ENCODE measurements around the gene SLC6A8. TPM values are rescaled to one million over a fixed set of nuclear protein-coding genes. Genes with fewer than 3 reads are reported as not detected.
"Not testable (repeated sequence)": the region's sequence is repeated elsewhere in the genome, so short reads cannot be mapped to it uniquely, and the experiment has no call there.

The SLC6A8 gene
- total and polyA plus RNA-seq, 3 experiments from 2014 or later, result 0.12 to 1.2 (median 1.0) TPM

DNA sequence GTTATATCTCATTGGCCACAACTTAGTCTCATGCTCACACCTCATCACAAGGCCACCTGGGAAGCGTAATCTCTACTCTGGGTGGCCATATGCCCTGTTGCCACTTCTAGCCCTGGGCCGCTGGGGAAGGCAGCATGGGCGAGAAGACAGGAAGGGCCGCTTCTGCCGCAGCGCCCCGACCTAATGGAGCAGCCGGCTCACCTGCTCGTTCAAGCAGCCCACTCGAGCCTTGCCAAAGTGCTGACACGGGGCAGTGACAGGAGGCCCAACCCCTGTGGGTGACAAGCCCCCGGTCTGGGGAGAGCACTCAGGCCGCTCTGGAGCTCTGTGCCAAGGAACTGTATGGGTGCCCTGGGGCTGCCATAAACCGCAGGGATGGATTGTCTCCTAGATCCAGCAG is 54.4 kb downstream of the SLC6A8 start:
- Mint-ChIP-seq H3K4me1 (peaks cover 12 to 19% (median 13%) of the 10 kb centered on the region in 3 donors), H3K27me3 (peaks cover 3 to 22% of the 10 kb centered on the region in 2 donors)
- H3K36me3 ChIP-seq (ENCODE audit: insufficient read depth, low read length); H3K27ac Mint-ChIP-seq; DNase-seq; H3K9me3 Mint-ChIP-seq; H3K9me3 ChIP-seq (ENCODE audit: low read length); H3K4me3 Mint-ChIP-seq; H3K27ac ChIP-seq (ENCODE audit: low read depth, low read length); POLR2A ChIA-PET; H3K4me3 ChIP-seq (ENCODE audit: low read length); H3K36me3 Mint-ChIP-seq; CTCF ChIA-PET; H3K27me3 ChIP-seq (ENCODE audit: insufficient read depth, low read length, poor library complexity, severe bottlenecking): not testable (repeated sequence)
- H3K4me1 ChIP-seq (ENCODE audit: insufficient read depth, low read length), result peaks cover 15% of the 10 kb centered on the region

DNA sequence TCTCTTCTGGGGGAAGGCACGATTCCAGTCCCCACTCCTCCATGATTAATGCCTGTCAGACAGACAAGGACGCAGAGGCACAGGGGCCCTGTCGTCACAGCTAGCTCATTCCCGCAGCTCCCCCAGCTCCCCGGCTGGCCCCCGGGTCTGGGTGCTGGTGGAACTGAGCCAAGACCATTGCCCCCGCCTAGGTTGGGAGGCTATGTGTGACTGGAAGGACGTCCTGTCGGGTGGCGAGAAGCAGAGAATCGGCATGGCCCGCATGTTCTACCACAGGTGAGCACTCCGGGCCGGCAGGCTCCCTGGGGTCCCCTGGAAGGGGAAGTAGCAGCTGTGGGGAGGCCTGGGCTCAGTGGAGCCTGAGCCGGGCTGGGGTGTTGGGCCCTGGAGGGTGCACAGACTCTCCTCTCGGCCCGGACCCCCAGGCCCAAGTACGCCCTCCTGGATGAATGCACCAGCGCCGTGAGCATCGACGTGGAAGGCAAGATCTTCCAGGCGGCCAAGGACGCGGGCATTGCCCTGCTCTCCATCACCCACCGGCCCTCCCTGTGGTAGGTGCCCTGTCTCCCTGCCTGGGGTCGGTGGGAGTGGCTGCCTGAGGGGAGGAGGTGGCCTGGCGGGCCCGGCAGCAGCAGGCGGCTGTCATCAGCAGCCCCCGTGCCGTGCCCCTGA is 55.2 kb downstream of the SLC6A8 start:
- POLR2A ChIA-PET; H3K27me3 ChIP-seq (ENCODE audit: insufficient read depth, low read length, poor library complexity, severe bottlenecking); H3K4me3 ChIP-seq (ENCODE audit: low read length); H3K9me3 ChIP-seq (ENCODE audit: low read length); H3K36me3 ChIP-seq (ENCODE audit: insufficient read depth, low read length); H3K9me3 Mint-ChIP-seq; H3K27ac Mint-ChIP-seq; CTCF ChIA-PET; H3K27ac ChIP-seq (ENCODE audit: low read depth, low read length); DNase-seq; H3K36me3 Mint-ChIP-seq: not testable (repeated sequence)
- H3K27me3 Mint-ChIP-seq, result peaks cover 3 to 22% of the 10 kb centered on the region in 2 donors
- H3K4me1 ChIP-seq (ENCODE audit: insufficient read depth, low read length), result peaks cover 15% of the 10 kb centered on the region
- peak overlapping the region in 1 of 7 donors; percentile 28 for H3K4me3 Mint-ChIP-seq
- H3K4me1 Mint-ChIP-seq, result peaks cover 12 to 19% (median 13%) of the 10 kb centered on the region in 3 donors

DNA sequence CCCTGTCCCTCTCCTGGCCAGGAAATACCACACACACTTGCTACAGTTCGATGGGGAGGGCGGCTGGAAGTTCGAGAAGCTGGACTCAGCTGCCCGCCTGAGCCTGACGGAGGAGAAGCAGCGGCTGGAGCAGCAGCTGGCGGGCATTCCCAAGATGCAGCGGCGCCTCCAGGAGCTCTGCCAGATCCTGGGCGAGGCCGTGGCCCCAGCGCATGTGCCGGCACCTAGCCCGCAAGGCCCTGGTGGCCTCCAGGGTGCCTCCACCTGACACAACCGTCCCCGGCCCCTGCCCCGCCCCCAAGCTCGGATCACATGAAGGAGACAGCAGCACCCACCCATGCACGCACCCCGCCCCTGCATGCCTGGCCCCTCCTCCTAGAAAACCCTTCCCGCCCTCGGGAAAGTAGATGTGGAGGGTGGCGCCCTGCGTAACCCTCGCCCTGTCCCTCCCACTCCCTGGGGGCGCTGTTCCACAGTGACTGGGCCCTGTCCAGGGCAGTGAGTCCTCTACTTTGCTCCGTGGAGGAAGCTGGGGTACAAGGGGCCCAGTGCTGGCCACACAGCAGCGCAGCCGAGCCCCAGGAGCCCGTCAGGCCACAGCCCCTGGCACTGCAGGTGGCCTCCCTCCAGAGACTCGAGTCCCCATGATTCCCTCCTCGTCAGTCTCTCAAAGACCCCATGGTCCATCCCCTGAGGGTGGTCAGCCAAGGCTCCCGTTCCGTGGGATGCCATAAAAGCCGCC is 55.9 kb downstream of the SLC6A8 start:
- H3K27ac ChIP-seq (ENCODE audit: low read depth, low read length), result peak overlapping the region; percentile 38
- H3K9me3 Mint-ChIP-seq; H3K36me3 Mint-ChIP-seq; DNase-seq; POLR2A ChIA-PET; H3K4me3 ChIP-seq (ENCODE audit: low read length); H3K9me3 ChIP-seq (ENCODE audit: low read length); H3K36me3 ChIP-seq (ENCODE audit: insufficient read depth, low read length); H3K27me3 ChIP-seq (ENCODE audit: insufficient read depth, low read length, poor library complexity, severe bottlenecking); H3K27ac Mint-ChIP-seq; H3K4me3 Mint-ChIP-seq: not testable (repeated sequence)
- H3K4me1 ChIP-seq (ENCODE audit: insufficient read depth, low read length), result peaks cover 15% of the 10 kb centered on the region
- Mint-ChIP-seq H3K4me1 (peaks cover 12 to 19% (median 13%) of the 10 kb centered on the region in 3 donors), H3K27me3 (peaks cover 3 to 19% of the 10 kb centered on the region in 2 donors)
- CTCF ChIA-PET, result interaction anchor here (1.0 kb wide), 1 partner anchor 204 kb away, joined by 3 read pairs; no protein-coding TSS in a partner anchor

DNA sequence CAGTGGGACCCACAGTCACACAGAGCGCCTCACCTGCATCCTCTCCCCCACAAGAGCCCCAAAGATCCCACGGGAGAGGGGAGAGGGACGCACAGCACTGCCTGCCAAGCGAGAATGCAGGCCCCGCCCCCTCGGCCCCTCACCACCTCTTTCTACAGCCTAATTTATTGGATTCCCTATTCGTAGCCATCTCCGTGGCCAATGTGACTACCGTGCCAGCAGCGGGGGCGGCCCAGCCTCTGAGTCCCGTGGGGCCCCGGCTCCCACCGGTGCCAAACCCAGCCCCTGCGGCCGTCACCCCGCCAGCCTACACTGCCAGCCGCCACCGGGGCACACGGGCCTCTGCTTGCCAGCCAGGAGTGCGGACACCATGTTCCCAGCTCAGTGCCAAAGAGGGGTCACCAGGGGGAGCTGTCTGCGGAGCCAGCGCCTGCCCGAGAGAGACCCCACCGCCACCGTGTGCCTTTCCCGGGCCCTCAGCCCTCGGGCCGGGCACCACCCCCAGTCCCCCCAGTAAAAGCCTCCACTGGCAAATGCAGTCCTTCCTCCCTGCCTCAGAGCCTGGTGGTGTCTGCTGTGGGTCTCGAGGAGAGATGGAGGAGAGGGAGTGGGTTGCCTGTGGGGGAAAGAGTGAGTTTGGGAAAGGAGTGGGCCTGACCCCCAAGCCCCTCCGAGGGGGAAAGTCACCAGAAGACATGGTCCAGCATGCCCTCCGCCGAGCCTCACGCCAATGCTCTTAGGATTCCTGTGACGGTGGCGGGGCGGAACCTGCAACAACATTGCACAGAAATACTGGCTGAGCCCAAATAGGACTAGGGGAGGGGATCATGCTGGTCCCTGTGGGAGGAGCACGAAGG is 56.7 kb downstream of the SLC6A8 start:
- Histone ChIP-seq H3K27me3 (ENCODE audit: insufficient read depth, low read length, poor library complexity, severe bottlenecking) (no peaks in the 10 kb centered on the region), H3K9me3 (ENCODE audit: low read length) (no peaks in the 10 kb centered on the region), H3K4me1 (ENCODE audit: insufficient read depth, low read length) (peaks cover 13% of the 10 kb centered on the region), H3K36me3 (ENCODE audit: insufficient read depth, low read length) (no peaks in the 10 kb centered on the region), H3K4me3 (ENCODE audit: low read length) (no peak overlapping the region), H3K27ac (ENCODE audit: low read depth, low read length) (peak overlapping the region; percentile 38)
- peaks cover 11 to 19% (median 12%) of the 10 kb centered on the region in 3 donors for H3K4me1 Mint-ChIP-seq
- peaks cover 3 to 20% of the 10 kb centered on the region in 2 donors for H3K27me3 Mint-ChIP-seq
- H3K4me3 Mint-ChIP-seq, result no peak overlapping the region
- ChIA-PET POLR2A (no interaction called here), CTCF (interaction anchor here (1.0 kb wide), 1 partner anchor 203 kb away, joined by 3 read pairs; no protein-coding TSS in a partner anchor)
- H3K36me3 Mint-ChIP-seq, result peaks cover 0 to 4% (median 0%) of the 10 kb centered on the region in 3 donors
- H3K27ac Mint-ChIP-seq, result no peak overlapping the region
- no peak for DNase-seq
- H3K9me3 Mint-ChIP-seq, result no peaks in the 10 kb centered on the region

DNA sequence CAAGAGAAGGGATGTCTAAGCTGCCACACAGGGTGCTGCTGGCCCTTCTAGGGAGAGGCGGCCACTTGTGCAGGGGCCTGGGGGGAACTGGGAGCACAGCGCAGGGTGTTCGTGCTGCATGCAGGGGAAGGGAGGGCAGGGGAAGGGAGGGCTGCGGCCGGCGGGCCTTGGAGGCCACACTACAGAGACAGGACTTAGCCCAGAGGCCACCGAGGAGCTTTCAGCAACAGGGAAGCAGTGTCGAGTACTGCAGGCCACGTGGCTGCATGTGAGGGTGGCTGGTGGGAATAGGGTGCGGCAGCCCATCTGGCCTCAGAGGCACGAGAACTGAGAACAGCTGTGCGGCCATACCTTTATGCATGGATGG is 57.3 kb downstream of the SLC6A8 start:
- CTCF ChIA-PET, result interaction anchor here (1.0 kb wide), 1 partner anchor 202 kb away, joined by 3 read pairs; no protein-coding TSS in a partner anchor
- peaks cover 3 to 20% of the 10 kb centered on the region in 2 donors for H3K27me3 Mint-ChIP-seq
- H3K9me3 Mint-ChIP-seq; H3K36me3 ChIP-seq (ENCODE audit: insufficient read depth, low read length); POLR2A ChIA-PET; H3K4me3 ChIP-seq (ENCODE audit: low read length); H3K36me3 Mint-ChIP-seq; H3K4me1 ChIP-seq (ENCODE audit: insufficient read depth, low read length); H3K27ac Mint-ChIP-seq; H3K9me3 ChIP-seq (ENCODE audit: low read length); H3K27me3 ChIP-seq (ENCODE audit: insufficient read depth, low read length, poor library complexity, severe bottlenecking); H3K4me3 Mint-ChIP-seq; DNase-seq; H3K27ac ChIP-seq (ENCODE audit: low read depth, low read length): not testable (repeated sequence)
- peaks cover 9 to 15% (median 10%) of the 10 kb centered on the region in 3 donors for H3K4me1 Mint-ChIP-seq

Other genes with a start within 250 kb of the SLC6A8 start
- 1 to 10 TPM; 1.9 to 2.3 TPM for gene TREX2, start 241.9 kb upstream of the SLC6A8 start, total RNA-seq
- 0.77 TPM for gene TREX2, start 241.9 kb upstream of the SLC6A8 start, polyA plus RNA-seq
- gene HAUS7, start 217.3 kb upstream of the SLC6A8 start, total RNA-seq, result 10 to 100 TPM; 70.2 to 73.8 TPM
- 29.9 TPM for gene HAUS7, start 217.3 kb upstream of the SLC6A8 start, polyA plus RNA-seq
- gene BGN, start 192.9 kb upstream of the SLC6A8 start, total RNA-seq, result not detected
- not detected for gene BGN, start 192.9 kb upstream of the SLC6A8 start, polyA plus RNA-seq
- gene ATP2B3, start 170.3 kb upstream of the SLC6A8 start, total RNA-seq, result not detected
- gene ATP2B3, start 170.3 kb upstream of the SLC6A8 start, polyA plus RNA-seq, result not detected
- 10 to 100 TPM; 36.2 to 38.3 TPM for gene CCNQ, start 88.8 kb upstream of the SLC6A8 start, total RNA-seq
- 36.9 TPM for gene CCNQ, start 88.8 kb upstream of the SLC6A8 start, polyA plus RNA-seq
- under 1 TPM; 0.09 to 0.15 TPM for gene DUSP9, start 40.7 kb upstream of the SLC6A8 start, total RNA-seq
- 0.08 TPM for gene DUSP9, start 40.7 kb upstream of the SLC6A8 start, polyA plus RNA-seq
- not detected for gene PNCK, start 14.1 kb upstream of the SLC6A8 start, total RNA-seq
- gene PNCK, start 14.1 kb upstream of the SLC6A8 start, polyA plus RNA-seq, result not detected
- gene BCAP31, start 36.5 kb downstream of the SLC6A8 start, total RNA-seq, result 100 to 1,000 TPM; 140 to 153 TPM
- gene BCAP31, start 36.5 kb downstream of the SLC6A8 start, polyA plus RNA-seq, result 333 TPM
- gene ABCD1, start 36.9 kb downstream of the SLC6A8 start, total RNA-seq, result 1 to 10 TPM; 3.9 to 4.1 TPM
- gene ABCD1, start 36.9 kb downstream of the SLC6A8 start, polyA plus RNA-seq, result 3.4 TPM
- gene PLXNB3, start 76.3 kb downstream of the SLC6A8 start, total RNA-seq, result under 1 TPM; 0.51 to 0.57 TPM
- not detected for gene PLXNB3, start 76.3 kb downstream of the SLC6A8 start, polyA plus RNA-seq
- not detected for gene SRPK3, start 93.1 kb downstream of the SLC6A8 start, total RNA-seq
- not detected for gene SRPK3, start 93.1 kb downstream of the SLC6A8 start, polyA plus RNA-seq
- gene IDH3G, start 106.4 kb downstream of the SLC6A8 start, total RNA-seq, result 10 to 100 TPM; 54.2 to 61.6 TPM
- gene IDH3G, start 106.4 kb downstream of the SLC6A8 start, polyA plus RNA-seq, result 109 TPM
- 100 to 1,000 TPM; 158 to 166 TPM for gene SSR4, start 106.7 kb downstream of the SLC6A8 start, total RNA-seq
- 567 TPM for gene SSR4, start 106.7 kb downstream of the SLC6A8 start, polyA plus RNA-seq
- gene PDZD4, start 142.6 kb downstream of the SLC6A8 start, total RNA-seq, result 1 to 10 TPM; 1.3 to 2.3 TPM
- gene PDZD4, start 142.6 kb downstream of the SLC6A8 start, polyA plus RNA-seq, result 2.1 TPM
- under 1 TPM; 0.62 to 0.79 TPM for gene L1CAM, start 198.2 kb downstream of the SLC6A8 start, total RNA-seq
- 0.38 TPM for gene L1CAM, start 198.2 kb downstream of the SLC6A8 start, polyA plus RNA-seq
- gene AVPR2, start 216.7 kb downstream of the SLC6A8 start, total RNA-seq, result not detected
- gene AVPR2, start 216.7 kb downstream of the SLC6A8 start, polyA plus RNA-seq, result not detected
- gene ARHGAP4, start 238.3 kb downstream of the SLC6A8 start, total RNA-seq, result 100 to 1,000 TPM; 124 to 133 TPM
- gene ARHGAP4, start 238.3 kb downstream of the SLC6A8 start, polyA plus RNA-seq, result 116 TPM
- gene NAA10, start 247.1 kb downstream of the SLC6A8 start, total RNA-seq, result 100 to 1,000 TPM; 160 to 162 TPM
- 105 TPM for gene NAA10, start 247.1 kb downstream of the SLC6A8 start, polyA plus RNA-seq

All from CD8-positive, alpha-beta memory T cell (primary cell).